HepG2 (cell line): ENCODE results near the gene TTPAL. TPM values are rescaled to one million over a fixed set of nuclear protein-coding genes. Genes with fewer than 3 reads are reported as not detected.

Experiments used
- ADNP ChIP-seq: sonication (generic); formaldehyde crosslinking; IDR thresholded peaks from 2 replicates; pipeline ENCODE4 v1.4.0; 2020; ENCODE audit warnings: missing genetic modification reagents
- BCL3 ChIP-seq: sonication (generic); formaldehyde crosslinking; IDR thresholded peaks from 2 replicates; pipeline ENCODE4 v1.5.1; 2020; ENCODE audit warnings: mild to moderate bottlenecking, missing genetic modification reagents, moderate library complexity
- CSRNP2 ChIP-seq: sonication (generic); formaldehyde crosslinking; conservative IDR thresholded peaks from 2 replicates; pipeline ENCODE4 v1.8.0; 2022; ENCODE audit warnings: low read depth, missing genetic modification reagents
- MBD4 ChIP-seq: IDR thresholded peaks from 2 replicates; pipeline ENCODE4 v1.6.1; 2012; ENCODE audit warnings: low read length, inconsistent platforms, borderline replicate concordance
- ONECUT2 ChIP-seq: sonication (generic); formaldehyde crosslinking; IDR thresholded peaks from 2 replicates; pipeline ENCODE4 v1.4.0; 2020; ENCODE audit warnings: missing genetic modification reagents
- PAF1 ChIP-seq: IDR thresholded peaks from 2 replicates; pipeline ENCODE4 v1.6.1; 2016; ENCODE audit warnings: missing genetic modification reagents, missing compliant biosample characterization
- PRMT3 ChIP-seq: sonication (generic); formaldehyde crosslinking; IDR thresholded peaks from 2 replicates; pipeline ENCODE4 v1.8.1; 2022; ENCODE audit warnings: low read depth, mild to moderate bottlenecking, moderate library complexity, missing genetic modification reagents, borderline replicate concordance
- RCOR2 ChIP-seq: IDR thresholded peaks from 2 replicates; pipeline ENCODE4 v1.6.1; 2016; ENCODE audit warnings: missing biosample characterization, missing genetic modification reagents
- SIN3A ChIP-seq: IDR thresholded peaks from 2 replicates; pipeline ENCODE4 v1.6.1; 2011; ENCODE audit warnings: low read depth, mild to moderate bottlenecking, control low read depth, low read length, borderline replicate concordance
- ZNF124 ChIP-seq: sonication (generic); formaldehyde crosslinking; IDR thresholded peaks from 2 replicates; pipeline ENCODE4 v1.4.0; 2020; ENCODE audit warnings: missing genetic modification reagents
- ZNF781 ChIP-seq: sonication (generic); formaldehyde crosslinking; IDR thresholded peaks from 2 replicates; pipeline ENCODE4 v1.5.1; 2020; ENCODE audit warnings: borderline replicate concordance, mild to moderate bottlenecking, missing genetic modification reagents; ENCODE audit errors: not compliant biosample characterization
- polyA plus RNA-seq, 8 experiments: library from polyadenylated mRNA; depleted of rRNA in 3 of 8; stranded (reverse) in 7 of 8; unstranded in 1 of 8; fragments of >200 nt; fragmentation: Illumina TruSeq in 4 of 8; extraction: Trizol in 4 of 8; gene quantifications; 2 replicates each; pipeline versions ENCODE4 v1.2.1 to v1.2.3, GENCODE V29; 2011 to 2016; ENCODE audit warnings: low read depth in 4 of 8, missing spikeins in 1 of 8, mixed read lengths in 1 of 8; ENCODE audit not compliant: insufficient read depth in 1 of 8
- total RNA-seq, 5 experiments: library from RNA; depleted of rRNA; stranded (reverse); fragments of >200 nt; fragmentation: Illumina TruSeq; extraction: Trizol; gene quantifications; 2 replicates each; pipeline ENCODE4 v1.2.3, GENCODE V29; 2016; ENCODE audit warnings: low read depth in 1 of 5
- TF ChIP-seq, protein P1 (sequence below): sonication (generic); formaldehyde crosslinking; conservative IDR thresholded peaks from 2 replicates; pipeline ENCODE4 v1.8.0; 2022; ENCODE audit warnings: mild to moderate bottlenecking, moderate library complexity, missing genetic modification reagents
- TF ChIP-seq, protein P2 (sequence below): sonication (generic); formaldehyde crosslinking; IDR thresholded peaks from 2 replicates; pipeline ENCODE4 v1.5.1; 2020; ENCODE audit warnings: mild to moderate bottlenecking, missing genetic modification reagents, borderline replicate concordance
- TF ChIP-seq, protein P3 (sequence below): sonication (generic); formaldehyde crosslinking; IDR thresholded peaks from 2 replicates; pipeline ENCODE4 v1.8.0; 2022; ENCODE audit warnings: missing genetic modification reagents, mild to moderate bottlenecking, moderate library complexity, borderline replicate concordance
- TF ChIP-seq, protein P4 (sequence below): sonication (generic); formaldehyde crosslinking; IDR thresholded peaks from 2 replicates; pipeline ENCODE4 v1.5.0; 2020; ENCODE audit warnings: mild to moderate bottlenecking, missing genetic modification reagents, borderline replicate concordance

The TTPAL gene
- total and polyA plus RNA-seq, 2 of the 13 experiments (the other 11 are each of a cell fraction or from before 2014, with no cell fraction given), result 4.3 to 18.8 TPM

DNA sequence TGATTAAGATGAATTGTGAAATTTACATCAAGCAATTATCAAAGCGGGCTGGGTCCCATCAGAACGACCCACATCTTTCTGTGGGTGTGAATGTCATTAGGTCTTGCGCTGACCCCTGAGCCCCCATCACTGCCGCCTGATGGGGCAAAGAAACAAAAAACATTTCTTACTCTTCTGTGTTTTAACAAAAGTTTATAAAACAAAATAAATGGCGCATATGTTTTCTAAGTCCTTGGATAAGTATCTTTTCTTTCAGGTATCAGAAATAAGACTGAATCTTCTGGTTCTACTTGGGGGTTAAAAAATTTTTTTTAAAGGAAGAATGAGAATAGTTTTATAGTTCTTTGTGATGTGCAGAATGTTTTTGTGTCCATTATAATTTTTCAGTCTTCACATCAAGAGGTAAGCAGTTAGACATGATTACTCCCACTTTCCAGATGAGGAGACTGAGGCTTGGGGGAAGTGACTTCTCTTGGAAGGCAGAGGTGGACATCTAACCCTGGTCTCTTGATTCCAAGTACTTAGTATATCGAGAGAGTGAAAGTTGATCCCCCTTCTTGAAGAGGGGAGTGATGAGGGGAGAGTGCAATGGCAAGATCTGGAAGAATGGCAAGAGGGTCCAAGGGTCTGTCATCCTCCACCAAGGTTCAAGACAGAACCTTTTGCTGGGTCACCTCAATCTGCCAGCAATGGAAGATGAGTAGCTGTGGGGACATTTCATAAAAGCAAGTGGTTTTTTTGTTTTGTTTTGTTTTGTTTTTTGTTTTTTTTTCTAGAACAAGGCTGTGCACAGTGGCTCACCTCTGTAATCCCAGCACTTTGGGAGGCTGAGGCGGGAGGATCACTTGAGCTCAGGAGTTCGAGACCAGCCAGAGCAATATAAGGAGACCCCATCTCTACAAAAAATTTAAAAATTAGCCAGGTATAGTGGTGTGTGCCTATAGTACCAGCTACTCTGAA lies 42.8 kb upstream of the TTPAL start (continued):
- TF ChIP-seq CSRNP2 (CRISPR knock-in tag) (no peak), SIN3A (0 out of 2 replicates have a peak, but pooled peaks have one; percentile 40), ONECUT2 (no peak), BCL3 (CRISPR knock-in tag) (no peak), ADNP (CRISPR knock-in tag) (peak; percentile 85), PAF1 (CRISPR knock-in tag) (peak; percentile 28), ZNF124 (0 out of 2 replicates have a peak, but pooled peaks have one; percentile 3), PRMT3 (CRISPR knock-in tag) (0 out of 2 replicates have a peak, but pooled peaks have one; percentile 13), ZNF781 (peak; percentile 56), RCOR2 (CRISPR knock-in tag) (peak; percentile 90), MBD4 (0 out of 2 replicates have a peak, but pooled peaks have one; percentile 10)
- TF ChIP-seq, protein P1, sequence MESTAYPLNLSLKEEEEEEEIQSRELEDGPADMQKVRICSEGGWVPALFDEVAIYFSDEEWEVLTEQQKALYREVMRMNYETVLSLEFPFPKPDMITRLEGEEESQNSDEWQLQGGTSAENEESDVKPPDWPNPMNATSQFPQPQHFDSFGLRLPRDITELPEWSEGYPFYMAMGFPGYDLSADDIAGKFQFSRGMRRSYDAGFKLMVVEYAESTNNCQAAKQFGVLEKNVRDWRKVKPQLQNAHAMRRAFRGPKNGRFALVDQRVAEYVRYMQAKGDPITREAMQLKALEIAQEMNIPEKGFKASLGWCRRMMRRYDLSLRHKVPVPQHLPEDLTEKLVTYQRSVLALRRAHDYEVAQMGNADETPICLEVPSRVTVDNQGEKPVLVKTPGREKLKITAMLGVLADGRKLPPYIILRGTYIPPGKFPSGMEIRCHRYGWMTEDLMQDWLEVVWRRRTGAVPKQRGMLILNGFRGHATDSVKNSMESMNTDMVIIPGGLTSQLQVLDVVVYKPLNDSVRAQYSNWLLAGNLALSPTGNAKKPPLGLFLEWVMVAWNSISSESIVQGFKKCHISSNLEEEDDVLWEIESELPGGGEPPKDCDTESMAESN (CRISPR knock-in tag), result no peak; the same call in 1 of the 2 replicates
- TF ChIP-seq, protein P2, sequence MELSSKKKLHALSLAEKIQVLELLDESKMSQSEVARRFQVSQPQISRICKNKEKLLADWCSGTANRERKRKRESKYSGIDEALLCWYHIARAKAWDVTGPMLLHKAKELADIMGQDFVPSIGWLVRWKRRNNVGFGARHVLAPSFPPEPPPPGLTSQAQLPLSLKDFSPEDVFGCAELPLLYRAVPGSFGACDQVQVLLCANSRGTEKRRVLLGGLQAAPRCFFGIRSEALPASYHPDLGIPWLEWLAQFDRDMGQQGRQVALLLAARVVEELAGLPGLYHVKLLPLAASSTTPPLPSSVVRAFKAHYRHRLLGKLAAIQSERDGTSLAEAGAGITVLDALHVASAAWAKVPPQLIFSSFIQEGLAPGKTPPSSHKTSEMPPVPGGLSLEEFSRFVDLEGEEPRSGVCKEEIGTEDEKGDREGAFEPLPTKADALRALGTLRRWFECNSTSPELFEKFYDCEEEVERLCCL (CRISPR knock-in tag), result peak; percentile 22; the same call in 1 of the 2 replicates
- TF ChIP-seq, protein P3, sequence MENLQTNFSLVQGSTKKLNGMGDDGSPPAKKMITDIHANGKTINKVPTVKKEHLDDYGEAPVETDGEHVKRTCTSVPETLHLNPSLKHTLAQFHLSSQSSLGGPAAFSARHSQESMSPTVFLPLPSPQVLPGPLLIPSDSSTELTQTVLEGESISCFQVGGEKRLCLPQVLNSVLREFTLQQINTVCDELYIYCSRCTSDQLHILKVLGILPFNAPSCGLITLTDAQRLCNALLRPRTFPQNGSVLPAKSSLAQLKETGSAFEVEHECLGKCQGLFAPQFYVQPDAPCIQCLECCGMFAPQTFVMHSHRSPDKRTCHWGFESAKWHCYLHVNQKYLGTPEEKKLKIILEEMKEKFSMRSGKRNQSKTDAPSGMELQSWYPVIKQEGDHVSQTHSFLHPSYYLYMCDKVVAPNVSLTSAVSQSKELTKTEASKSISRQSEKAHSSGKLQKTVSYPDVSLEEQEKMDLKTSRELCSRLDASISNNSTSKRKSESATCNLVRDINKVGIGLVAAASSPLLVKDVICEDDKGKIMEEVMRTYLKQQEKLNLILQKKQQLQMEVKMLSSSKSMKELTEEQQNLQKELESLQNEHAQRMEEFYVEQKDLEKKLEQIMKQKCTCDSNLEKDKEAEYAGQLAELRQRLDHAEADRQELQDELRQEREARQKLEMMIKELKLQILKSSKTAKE (CRISPR knock-in tag), result no peak
- TF ChIP-seq, protein P4, sequence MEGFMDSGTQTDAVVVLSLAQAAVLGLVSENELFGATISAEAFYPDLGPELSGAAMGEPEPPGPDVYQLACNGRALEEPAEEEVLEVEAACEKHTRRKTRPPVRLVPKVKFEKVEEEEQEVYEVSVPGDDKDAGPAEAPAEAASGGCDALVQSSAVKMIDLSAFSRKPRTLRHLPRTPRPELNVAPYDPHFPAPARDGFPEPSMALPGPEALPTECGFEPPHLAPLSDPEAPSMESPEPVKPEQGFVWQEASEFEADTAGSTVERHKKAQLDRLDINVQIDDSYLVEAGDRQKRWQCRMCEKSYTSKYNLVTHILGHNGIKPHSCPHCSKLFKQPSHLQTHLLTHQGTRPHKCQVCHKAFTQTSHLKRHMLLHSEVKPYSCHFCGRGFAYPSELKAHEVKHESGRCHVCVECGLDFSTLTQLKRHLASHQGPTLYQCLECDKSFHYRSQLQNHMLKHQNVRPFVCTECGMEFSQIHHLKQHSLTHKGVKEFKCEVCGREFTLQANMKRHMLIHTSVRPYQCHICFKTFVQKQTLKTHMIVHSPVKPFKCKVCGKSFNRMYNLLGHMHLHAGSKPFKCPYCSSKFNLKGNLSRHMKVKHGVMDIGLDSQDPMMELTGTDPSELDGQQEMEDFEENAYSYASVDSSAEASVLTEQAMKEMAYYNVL, result peak; percentile 47; the same call in 1 of the 2 replicates
